ENCODE results near the gene TXNDC17. TPM values are rescaled to one million over a fixed set of nuclear protein-coding genes. Genes with fewer than 3 reads are reported as not detected.
A peak's percentile ranks its signal among the peaks of the same experiment; 100 is the strongest.

TXNDC17 gene
- total RNA-seq, 1 donor from 2014 or later: 104 TPM

GRCh38 chr17:6669479-6670212 lies 28.8 kb downstream of the TXNDC17 start:
- H3K27ac Mint-ChIP-seq: peak overlapping the region; percentile 21
- H3K36me3 Mint-ChIP-seq (ENCODE audit: insufficient read depth): peaks cover 3% of the 10 kb centered on the region
- no peak for DNase-seq (ENCODE audit: low spot score, unreplicated experiment)
- no peaks in the 10 kb centered on the region for H3K4me1 Mint-ChIP-seq (ENCODE audit: low read depth)
- no peak overlapping the region for H3K4me3 Mint-ChIP-seq (ENCODE audit: low read depth)
- no peak for TF ChIP-seq CTCF (IDR thresholded peaks at IDR 0.05; ENCODE audit: unreplicated experiment)
- peaks cover 18% of the 10 kb centered on the region for H3K27me3 Mint-ChIP-seq
- H3K9me3 Mint-ChIP-seq (ENCODE audit: low read depth): no peaks in the 10 kb centered on the region

GRCh38 chr17:6670571-6670970 lies 29.7 kb downstream of the TXNDC17 start:
- no peak overlapping the region for H3K27ac Mint-ChIP-seq

GRCh38 chr17:6670999-6671398 lies 30.1 kb downstream of the TXNDC17 start:
- H3K27ac Mint-ChIP-seq: no peak overlapping the region
- DNase-seq (ENCODE audit: low spot score, unreplicated experiment): no peak
- no peaks in the 10 kb centered on the region for H3K9me3 Mint-ChIP-seq (ENCODE audit: low read depth)

More at GRCh38 chr17:6670571-6670970, 29.7 kb downstream of the TXNDC17 start:
- Mint-ChIP-seq H3K4me1 (ENCODE audit: low read depth) (no peaks in the 10 kb centered on the region), H3K36me3 (ENCODE audit: insufficient read depth) (peaks cover 3% of the 10 kb centered on the region), H3K27me3 (peaks cover 18% of the 10 kb centered on the region), H3K9me3 (ENCODE audit: low read depth) (no peaks in the 10 kb centered on the region), H3K4me3 (ENCODE audit: low read depth) (no peak overlapping the region)
- TF ChIP-seq CTCF (IDR thresholded peaks at IDR 0.05; ENCODE audit: unreplicated experiment): no peak
- DNase-seq (ENCODE audit: low spot score, unreplicated experiment): no peak

GRCh38 chr17:6671431-6671830 lies 30.6 kb downstream of the TXNDC17 start:
- Mint-ChIP-seq H3K9me3 (ENCODE audit: low read depth) (no peaks in the 10 kb centered on the region), H3K27me3 (peaks cover 20% of the 10 kb centered on the region), H3K4me1 (ENCODE audit: low read depth) (no peaks in the 10 kb centered on the region), H3K4me3 (ENCODE audit: low read depth) (no peak overlapping the region), H3K27ac (no peak overlapping the region), H3K36me3 (ENCODE audit: insufficient read depth) (peaks cover 3% of the 10 kb centered on the region)
- no peak for TF ChIP-seq CTCF (IDR thresholded peaks at IDR 0.05; ENCODE audit: unreplicated experiment)
- no peak for DNase-seq (ENCODE audit: low spot score, unreplicated experiment)

More at GRCh38 chr17:6670999-6671398, 30.1 kb downstream of the TXNDC17 start:
- peaks cover 3% of the 10 kb centered on the region for H3K36me3 Mint-ChIP-seq (ENCODE audit: insufficient read depth)
- H3K4me3 Mint-ChIP-seq (ENCODE audit: low read depth): no peak overlapping the region
- H3K4me1 Mint-ChIP-seq (ENCODE audit: low read depth): no peaks in the 10 kb centered on the region
- peaks cover 18% of the 10 kb centered on the region for H3K27me3 Mint-ChIP-seq
- TF ChIP-seq CTCF (IDR thresholded peaks at IDR 0.05; ENCODE audit: unreplicated experiment): no peak

- Mint-ChIP-seq H3K9me3 (ENCODE audit: low read depth) (no peaks in the 10 kb centered on the region), H3K27ac (no peak overlapping the region), H3K36me3 (ENCODE audit: insufficient read depth) (no peaks in the 10 kb centered on the region), H3K27me3 (peaks cover 9% of the 10 kb centered on the region), H3K4me1 (ENCODE audit: low read depth) (peaks cover 3% of the 10 kb centered on the region), H3K4me3 (ENCODE audit: low read depth) (no peak overlapping the region)
- DNase-seq (ENCODE audit: low spot score, unreplicated experiment): no peak
- TF ChIP-seq CTCF (IDR thresholded peaks at IDR 0.05; ENCODE audit: unreplicated experiment): no peak
Measured at GRCh38 chr17:6674586-6674985, 33.7 kb downstream of the TXNDC17 start.

Measured in progenitor cell of endocrine pancreas (in vitro differentiated cells).